SK-N-SH (cell line): Measurements from ENCODE around the gene KCNN2.

Source experiments
- ELF1 ChIP-seq: IDR thresholded peaks from 2 replicates; pipeline ENCODE4 v1.4.0; 2012
- EP300 ChIP-seq, 2 experiments: IDR thresholded peaks; 2 replicates each; pipeline versions ENCODE4 v1.4.0 to v1.6.1; 2012; ENCODE audit warnings: borderline replicate concordance in 1 of 2, low read depth in 1 of 2, low read length in 1 of 2
- EZH2phosphoT487 ChIP-seq: fragments of 200-600 bp; sonication (generic); IDR thresholded peaks from 2 replicates; pipeline ENCODE4 v1.6.1; 2017; ENCODE audit warnings: low read depth, mixed run types, mild to moderate bottlenecking, antibody characterized with exemption, moderate library complexity, borderline replicate concordance
- MXI1 ChIP-seq: IDR thresholded peaks from 2 replicates; pipeline ENCODE4 v1.6.1; 2012; ENCODE audit warnings: mild to moderate bottlenecking, low read depth, low read length, improper control_type of control experiment
- POLR2AphosphoS5 ChIP-seq: IDR thresholded peaks from 2 replicates; pipeline ENCODE4 v1.6.1; 2012; ENCODE audit warnings: low read depth, low read length
- RFX5 ChIP-seq: IDR thresholded peaks from 2 replicates; pipeline ENCODE4 v1.6.1; 2012; ENCODE audit warnings: mild to moderate bottlenecking, improper control_type of control experiment, low read length
- RXRA ChIP-seq: IDR thresholded peaks from 2 replicates; pipeline ENCODE4 v1.4.0; 2012; ENCODE audit warnings: low read depth, mild to moderate bottlenecking, borderline replicate concordance
- TAF1 ChIP-seq: IDR thresholded peaks from 2 replicates; pipeline ENCODE4 v1.6.1; 2012; ENCODE audit warnings: low read depth, mild to moderate bottlenecking, low read length, moderate library complexity, borderline replicate concordance
- TF ChIP-seq, protein P1 (sequence below): fragments of 200-600 bp; sonication (generic); IDR thresholded peaks from 2 replicates; pipeline ENCODE4 v1.6.1; 2017; ENCODE audit warnings: antibody characterized with exemption, mild to moderate bottlenecking, moderate library complexity
- TF ChIP-seq, protein P2 (sequence below): IDR thresholded peaks from 2 replicates; pipeline ENCODE4 v1.4.0; 2012; ENCODE audit warnings: low read depth, borderline replicate concordance

DNA sequence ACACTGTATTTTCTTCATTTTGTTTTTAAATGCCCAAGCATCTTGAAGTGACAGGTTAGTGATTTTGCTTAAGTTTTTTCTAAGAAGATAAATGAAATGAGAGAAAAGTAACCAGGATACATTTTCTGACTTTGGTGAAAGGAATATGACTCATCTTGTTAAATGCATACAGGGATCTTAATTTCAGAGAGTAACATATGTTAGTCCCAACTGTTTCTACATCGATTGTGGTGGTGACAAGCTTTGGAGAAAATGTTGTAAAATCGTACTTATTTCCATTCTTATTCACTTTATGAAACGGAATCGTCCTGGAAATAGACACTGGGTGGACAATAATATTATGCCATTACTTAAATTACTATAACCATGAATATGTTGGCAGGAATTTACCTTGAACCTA, 107.5 kb downstream of the KCNN2 start:
- TF ChIP-seq, protein P1, sequence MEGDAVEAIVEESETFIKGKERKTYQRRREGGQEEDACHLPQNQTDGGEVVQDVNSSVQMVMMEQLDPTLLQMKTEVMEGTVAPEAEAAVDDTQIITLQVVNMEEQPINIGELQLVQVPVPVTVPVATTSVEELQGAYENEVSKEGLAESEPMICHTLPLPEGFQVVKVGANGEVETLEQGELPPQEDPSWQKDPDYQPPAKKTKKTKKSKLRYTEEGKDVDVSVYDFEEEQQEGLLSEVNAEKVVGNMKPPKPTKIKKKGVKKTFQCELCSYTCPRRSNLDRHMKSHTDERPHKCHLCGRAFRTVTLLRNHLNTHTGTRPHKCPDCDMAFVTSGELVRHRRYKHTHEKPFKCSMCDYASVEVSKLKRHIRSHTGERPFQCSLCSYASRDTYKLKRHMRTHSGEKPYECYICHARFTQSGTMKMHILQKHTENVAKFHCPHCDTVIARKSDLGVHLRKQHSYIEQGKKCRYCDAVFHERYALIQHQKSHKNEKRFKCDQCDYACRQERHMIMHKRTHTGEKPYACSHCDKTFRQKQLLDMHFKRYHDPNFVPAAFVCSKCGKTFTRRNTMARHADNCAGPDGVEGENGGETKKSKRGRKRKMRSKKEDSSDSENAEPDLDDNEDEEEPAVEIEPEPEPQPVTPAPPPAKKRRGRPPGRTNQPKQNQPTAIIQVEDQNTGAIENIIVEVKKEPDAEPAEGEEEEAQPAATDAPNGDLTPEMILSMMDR = no peak
- no peak for TF ChIP-seq MXI1
- TF ChIP-seq TAF1 = no peak
- TF ChIP-seq POLR2AphosphoS5 = no peak
- TF ChIP-seq RXRA = no peak
- TF ChIP-seq EZH2phosphoT487 = no peak
- TF ChIP-seq EP300 (IDR thresholded peaks at IDR 0.05; ENCODE audit: borderline replicate concordance in 1 of 2, low read depth in 1 of 2, low read length in 1 of 2) = no peak
- TF ChIP-seq, protein P2, sequence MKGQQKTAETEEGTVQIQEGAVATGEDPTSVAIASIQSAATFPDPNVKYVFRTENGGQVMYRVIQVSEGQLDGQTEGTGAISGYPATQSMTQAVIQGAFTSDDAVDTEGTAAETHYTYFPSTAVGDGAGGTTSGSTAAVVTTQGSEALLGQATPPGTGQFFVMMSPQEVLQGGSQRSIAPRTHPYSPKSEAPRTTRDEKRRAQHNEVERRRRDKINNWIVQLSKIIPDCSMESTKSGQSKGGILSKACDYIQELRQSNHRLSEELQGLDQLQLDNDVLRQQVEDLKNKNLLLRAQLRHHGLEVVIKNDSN = no peak
- TF ChIP-seq ELF1 = no peak
- TF ChIP-seq RFX5 = no peak
